Type B pancreatic cell (in vitro differentiated cells): ENCODE measurements around the gene RIN3. TPM values are rescaled to one million over a fixed set of nuclear protein-coding genes. Genes with fewer than 3 reads are reported as not detected.

Experiments
- DNase-seq: peaks from one replicate; pipeline ENCODE4 v3.0.0; 2021; ENCODE audit warnings: mixed read lengths; ENCODE audit not compliant: unreplicated experiment; ENCODE audit errors: extremely low spot score
- H3K27ac Mint-ChIP-seq: 2 replicates; pipeline ENCODE4 v1.8.0; 2021; ENCODE audit warnings: mild to moderate bottlenecking, mixed read lengths
- H3K27me3 Mint-ChIP-seq: 2 replicates; pipeline ENCODE4 v1.8.0; 2021; ENCODE audit warnings: mixed read lengths
- H3K36me3 Mint-ChIP-seq: 2 replicates; pipeline ENCODE4 v1.8.0; 2021; ENCODE audit warnings: mixed read lengths
- H3K4me1 Mint-ChIP-seq: one replicate; pipeline ENCODE4 v1.8.0; 2021; ENCODE audit warnings: mixed read lengths; ENCODE audit not compliant: unreplicated experiment
- H3K4me3 Mint-ChIP-seq: 2 replicates; pipeline ENCODE4 v1.8.0; 2021; ENCODE audit warnings: mild to moderate bottlenecking, mixed read lengths
- H3K9me3 Mint-ChIP-seq: 2 replicates; pipeline ENCODE4 v1.8.0; 2021; ENCODE audit warnings: mixed read lengths
- total RNA-seq: library from RNA; stranded (reverse); gene quantifications from 2 replicates; pipeline ENCODE4 v1.2.1, GENCODE V29; 2021; ENCODE audit warnings: low replicate concordance
- TF ChIP-seq, protein P1 (sequence below): fragments of 200-600 bp; sonication (generic); conservative IDR thresholded peaks from 2 replicates; pipeline ENCODE4 v1.5.0; 2021; ENCODE audit warnings: antibody characterized with exemption, mild to moderate bottlenecking

RIN3 gene
- total RNA-seq, 1 donor from 2014 or later, result 12.9 TPM

DNA sequence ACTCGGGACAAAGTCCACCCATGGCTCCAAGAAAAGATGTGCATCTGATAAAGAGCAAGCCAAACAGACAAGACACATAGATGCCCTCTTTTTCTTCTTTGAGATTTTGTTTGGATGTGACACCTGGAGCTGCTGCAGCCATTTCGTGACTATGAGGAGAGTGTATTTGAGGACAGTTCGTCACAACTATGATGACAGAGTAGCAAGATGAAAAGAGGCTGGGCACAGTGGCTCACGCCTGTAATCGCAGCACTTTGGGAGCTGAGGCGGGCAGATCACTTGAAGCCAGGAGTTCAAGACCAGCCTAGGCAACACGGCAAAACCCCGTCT, 213.3 kb downstream of the RIN3 start:
- no peak for DNase-seq
- H3K27ac Mint-ChIP-seq, result peak overlapping the region; percentile 81
- peaks cover 16% of the 10 kb centered on the region for H3K9me3 Mint-ChIP-seq
- H3K4me3 Mint-ChIP-seq, result no peak overlapping the region
- no peaks in the 10 kb centered on the region for H3K27me3 Mint-ChIP-seq
- H3K36me3 Mint-ChIP-seq, result peaks cover 41% of the 10 kb centered on the region
- TF ChIP-seq, protein P1, sequence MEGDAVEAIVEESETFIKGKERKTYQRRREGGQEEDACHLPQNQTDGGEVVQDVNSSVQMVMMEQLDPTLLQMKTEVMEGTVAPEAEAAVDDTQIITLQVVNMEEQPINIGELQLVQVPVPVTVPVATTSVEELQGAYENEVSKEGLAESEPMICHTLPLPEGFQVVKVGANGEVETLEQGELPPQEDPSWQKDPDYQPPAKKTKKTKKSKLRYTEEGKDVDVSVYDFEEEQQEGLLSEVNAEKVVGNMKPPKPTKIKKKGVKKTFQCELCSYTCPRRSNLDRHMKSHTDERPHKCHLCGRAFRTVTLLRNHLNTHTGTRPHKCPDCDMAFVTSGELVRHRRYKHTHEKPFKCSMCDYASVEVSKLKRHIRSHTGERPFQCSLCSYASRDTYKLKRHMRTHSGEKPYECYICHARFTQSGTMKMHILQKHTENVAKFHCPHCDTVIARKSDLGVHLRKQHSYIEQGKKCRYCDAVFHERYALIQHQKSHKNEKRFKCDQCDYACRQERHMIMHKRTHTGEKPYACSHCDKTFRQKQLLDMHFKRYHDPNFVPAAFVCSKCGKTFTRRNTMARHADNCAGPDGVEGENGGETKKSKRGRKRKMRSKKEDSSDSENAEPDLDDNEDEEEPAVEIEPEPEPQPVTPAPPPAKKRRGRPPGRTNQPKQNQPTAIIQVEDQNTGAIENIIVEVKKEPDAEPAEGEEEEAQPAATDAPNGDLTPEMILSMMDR, result no peak
- H3K4me1 Mint-ChIP-seq, result peaks cover 13% of the 10 kb centered on the region

DNA sequence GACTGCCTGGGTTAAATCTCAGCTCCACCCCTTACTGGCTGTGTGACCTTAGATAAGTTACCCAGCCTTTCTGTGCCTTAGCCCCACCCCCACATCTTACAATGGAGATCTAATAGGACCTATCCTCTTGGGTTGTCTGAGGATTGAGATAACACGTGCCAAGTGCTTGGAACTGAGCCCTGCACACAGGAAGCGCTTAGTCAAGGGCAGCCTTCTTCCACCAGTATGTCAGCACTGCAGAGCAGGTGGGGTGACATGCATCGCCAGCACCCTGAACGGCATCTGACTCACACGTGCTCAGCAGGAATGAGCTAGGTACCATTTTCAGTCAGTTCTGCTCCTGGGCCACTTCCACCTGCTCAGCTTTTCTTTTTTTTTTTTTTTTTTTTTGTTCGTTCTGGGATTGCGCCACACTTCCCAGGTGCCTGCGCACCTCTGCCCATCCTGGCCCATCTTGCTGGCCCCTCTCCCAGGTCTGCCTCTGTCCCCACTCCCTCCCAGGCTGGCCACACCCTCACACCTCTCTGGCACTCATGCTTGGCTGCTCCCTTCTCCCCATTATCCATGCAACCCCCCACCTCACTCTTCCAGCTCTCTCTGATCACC, 215.3 kb downstream of the RIN3 start:
- TF ChIP-seq, protein P1, result no peak

DNA sequence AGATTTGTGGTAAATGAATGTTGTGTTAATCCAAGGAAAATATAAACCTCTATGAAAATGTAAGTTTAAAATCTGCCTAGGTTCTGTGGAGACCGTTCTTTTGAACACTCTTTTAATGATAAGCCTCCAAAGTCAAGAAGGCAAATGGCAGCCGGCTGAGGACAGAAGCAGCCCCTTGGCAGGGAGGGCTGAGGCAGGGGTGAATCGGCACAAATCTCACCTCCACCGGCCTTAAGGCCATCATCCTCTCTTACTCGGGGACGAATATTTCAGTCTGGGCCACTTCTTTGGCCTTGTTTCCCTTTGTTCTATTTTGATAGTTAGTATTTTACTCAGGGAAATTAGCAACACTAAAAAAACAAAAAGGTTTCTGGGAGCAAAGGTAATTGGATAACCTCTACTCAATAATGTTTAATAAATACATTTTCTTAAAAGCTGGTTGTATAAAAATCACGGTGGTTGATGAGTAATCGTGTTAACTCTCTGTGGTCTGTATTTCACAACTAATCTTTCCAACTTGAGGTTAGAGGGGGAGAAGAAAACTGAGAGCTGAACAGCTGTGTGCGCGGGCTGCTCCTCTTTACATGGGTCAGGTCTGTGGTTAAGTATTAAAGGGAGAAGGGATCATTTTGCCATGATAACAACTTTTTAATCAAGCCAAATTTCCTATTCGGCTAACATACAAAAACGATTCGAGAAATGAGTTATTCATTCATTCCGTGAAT, 216.2 kb downstream of the RIN3 start:
- peaks cover 38% of the 10 kb centered on the region for H3K36me3 Mint-ChIP-seq
- H3K27ac Mint-ChIP-seq, result no peak overlapping the region
- peaks cover 6% of the 10 kb centered on the region for H3K4me1 Mint-ChIP-seq
- H3K9me3 Mint-ChIP-seq, result peaks cover 11% of the 10 kb centered on the region
- DNase-seq, result no peak
- TF ChIP-seq, protein P1, result no peak
- no peak overlapping the region for H3K4me3 Mint-ChIP-seq
- H3K27me3 Mint-ChIP-seq, result no peaks in the 10 kb centered on the region

More for the DNA sequence above, 215.3 kb downstream of the RIN3 start:
- no peak overlapping the region for H3K27ac Mint-ChIP-seq
- DNase-seq, result no peak
- no peak overlapping the region for H3K4me3 Mint-ChIP-seq
- no peaks in the 10 kb centered on the region for H3K27me3 Mint-ChIP-seq
- H3K9me3 Mint-ChIP-seq, result peaks cover 17% of the 10 kb centered on the region
- peaks cover 45% of the 10 kb centered on the region for H3K36me3 Mint-ChIP-seq
- peaks cover 13% of the 10 kb centered on the region for H3K4me1 Mint-ChIP-seq

DNA sequence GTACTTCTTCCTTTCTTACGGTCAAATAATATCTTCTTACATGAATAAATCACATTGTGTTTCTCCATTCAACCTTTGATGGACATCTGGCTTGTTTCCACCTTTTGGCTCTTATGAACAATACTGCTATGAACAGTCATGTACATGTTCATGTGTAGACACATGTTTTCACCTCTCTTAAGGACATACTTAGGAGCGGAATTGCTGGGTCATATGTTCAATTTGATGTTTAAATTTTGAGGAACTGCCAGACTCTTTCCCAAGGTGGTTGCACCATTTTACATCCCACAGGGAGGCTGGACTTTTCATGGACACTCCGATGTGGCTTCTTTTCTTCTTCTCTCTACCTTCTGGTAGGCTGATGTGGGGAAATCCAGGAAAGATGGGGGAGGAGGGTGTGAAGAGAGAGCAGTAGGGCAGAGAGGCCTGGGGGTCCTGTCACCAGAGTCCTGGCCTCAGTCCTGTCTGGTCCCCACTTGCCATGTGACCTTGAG, 218.1 kb downstream of the RIN3 start:
- H3K27me3 Mint-ChIP-seq, result no peaks in the 10 kb centered on the region
- peaks cover 34% of the 10 kb centered on the region for H3K36me3 Mint-ChIP-seq
- H3K4me3 Mint-ChIP-seq, result no peak overlapping the region
- no peak for DNase-seq
- TF ChIP-seq, protein P1, result no peak
- peaks cover 9% of the 10 kb centered on the region for H3K9me3 Mint-ChIP-seq
- no peak overlapping the region for H3K27ac Mint-ChIP-seq
- peaks cover 4% of the 10 kb centered on the region for H3K4me1 Mint-ChIP-seq

DNA sequence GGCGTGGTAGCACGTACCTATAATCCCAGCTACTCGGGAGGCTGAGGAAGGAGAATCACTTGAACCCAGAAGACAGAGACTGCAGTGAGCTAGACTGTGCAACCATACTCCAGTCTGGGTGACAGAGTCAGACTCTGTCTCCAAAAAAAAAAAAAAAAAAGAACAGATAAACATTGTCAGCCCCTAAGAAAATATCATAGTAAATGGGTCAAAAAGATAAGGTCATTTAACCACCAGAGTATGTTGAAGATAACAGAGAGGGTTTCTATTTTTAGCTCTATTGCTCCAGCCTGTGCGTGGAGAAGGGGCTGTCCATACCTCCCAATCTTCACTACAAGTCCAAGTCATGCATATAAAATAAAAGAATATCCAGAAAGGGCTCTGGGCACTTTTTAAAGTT, 219.4 kb downstream of the RIN3 start:
- no peak overlapping the region for H3K4me3 Mint-ChIP-seq
- H3K9me3 Mint-ChIP-seq, result peaks cover 7% of the 10 kb centered on the region
- no peak overlapping the region for H3K27ac Mint-ChIP-seq
- H3K36me3 Mint-ChIP-seq, result peaks cover 29% of the 10 kb centered on the region
- H3K27me3 Mint-ChIP-seq, result no peaks in the 10 kb centered on the region
- TF ChIP-seq, protein P1, result no peak
- no peak for DNase-seq
- H3K4me1 Mint-ChIP-seq, result peaks cover 16% of the 10 kb centered on the region
